H9 (cell line): ENCODE data around the gene SPATS2. TPM values are rescaled to one million over a fixed set of nuclear protein-coding genes. Genes with fewer than 3 reads are reported as not detected.

Experiments used
- DNase-seq: peaks from one replicate; pipeline ENCODE4 v3.0.0-alpha.2; 2017
- H2AFZ ChIP-seq: one replicate; pipeline ENCODE4 v1.6.1; 2013; ENCODE audit warnings: mild to moderate bottlenecking, low read length, control low read depth, moderate library complexity
- H2AK5ac ChIP-seq: 2 replicates; pipeline ENCODE4 v1.6.1; 2013; ENCODE audit warnings: low read length, control low read depth, mixed read lengths; ENCODE audit not compliant: insufficient read length
- H2BK120ac ChIP-seq: one replicate; pipeline ENCODE4 v1.6.1; 2013; ENCODE audit warnings: low read depth, mild to moderate bottlenecking, low read length, control low read depth, inconsistent platforms; ENCODE audit not compliant: poor library complexity, severe bottlenecking
- H2BK12ac ChIP-seq: 2 replicates; pipeline ENCODE4 v1.6.1; 2013; ENCODE audit warnings: low read length, control low read depth, mixed read lengths, low read depth; ENCODE audit not compliant: insufficient read length
- H2BK15ac ChIP-seq: 2 replicates; pipeline ENCODE4 v1.6.1; 2013; ENCODE audit warnings: low read depth, low read length, control low read depth
- H2BK20ac ChIP-seq: one replicate; pipeline ENCODE4 v1.6.1; 2013; ENCODE audit warnings: low read depth, mild to moderate bottlenecking, low read length, control low read depth, inconsistent platforms; ENCODE audit not compliant: poor library complexity, severe bottlenecking
- H2BK5ac ChIP-seq: 2 replicates; pipeline ENCODE4 v1.6.1; 2013; ENCODE audit warnings: low read length, control low read depth, mixed read lengths; ENCODE audit not compliant: insufficient read length
- H3K14ac ChIP-seq: 2 replicates; pipeline ENCODE4 v1.6.1; 2013; ENCODE audit warnings: low read length, control low read depth; ENCODE audit not compliant: insufficient read depth
- H3K18ac ChIP-seq: 2 replicates; pipeline ENCODE4 v1.6.1; 2013; ENCODE audit warnings: low read depth, mild to moderate bottlenecking, mixed read lengths, low read length, control low read depth; ENCODE audit not compliant: insufficient read length
- H3K23ac ChIP-seq: 2 replicates; pipeline ENCODE4 v1.6.1; 2013; ENCODE audit warnings: low read length, control low read depth, mixed read lengths, low read depth; ENCODE audit not compliant: insufficient read length
- H3K23me2 ChIP-seq: 2 replicates; pipeline ENCODE4 v1.6.1; 2013; ENCODE audit warnings: low read depth, mild to moderate bottlenecking, mixed read lengths, low read length, control low read depth; ENCODE audit not compliant: insufficient read length, poor library complexity, severe bottlenecking
- H3K27ac ChIP-seq: 2 replicates; pipeline ENCODE4 v1.5.1; 2013; ENCODE audit warnings: low read length, control low read depth, mixed read lengths, low read depth; ENCODE audit not compliant: insufficient read length
- H3K27me3 ChIP-seq: 2 replicates; pipeline ENCODE4 v1.6.1; 2013; ENCODE audit warnings: low read length, control low read depth, inconsistent platforms; ENCODE audit not compliant: insufficient read depth
- H3K4ac ChIP-seq: 2 replicates; pipeline ENCODE4 v1.6.1; 2013; ENCODE audit warnings: low read depth, mild to moderate bottlenecking, control low read depth, inconsistent platforms, low read length, moderate library complexity
- H3K4me1 ChIP-seq: 2 replicates; pipeline ENCODE4 v1.6.1; 2013; ENCODE audit warnings: low read length, control low read depth, inconsistent platforms; ENCODE audit not compliant: insufficient read depth
- H3K4me2 ChIP-seq: 2 replicates; pipeline ENCODE4 v1.6.1; 2013; ENCODE audit warnings: low read length, control low read depth, mixed read lengths; ENCODE audit not compliant: insufficient read length, insufficient read depth
- H3K56ac ChIP-seq: 2 replicates; pipeline ENCODE4 v1.6.1; 2013; ENCODE audit warnings: low read depth, mild to moderate bottlenecking, mixed read lengths, low read length, control low read depth; ENCODE audit not compliant: insufficient read length
- H3K79me1 ChIP-seq: 2 replicates; pipeline ENCODE4 v1.6.1; 2013; ENCODE audit warnings: low read depth, mild to moderate bottlenecking, moderate library complexity, low read length, control low read depth, inconsistent platforms; ENCODE audit not compliant: insufficient read depth, poor library complexity, severe bottlenecking
- H3K79me2 ChIP-seq: 2 replicates; pipeline ENCODE4 v1.6.1; 2013; ENCODE audit warnings: low read length, control low read depth, inconsistent platforms; ENCODE audit not compliant: insufficient read depth
- H3K9ac ChIP-seq: 2 replicates; pipeline ENCODE4 v1.6.1; 2013; ENCODE audit warnings: low read length, control low read depth, mixed read lengths; ENCODE audit not compliant: insufficient read length; ENCODE audit errors: extremely low read depth
- H3K9me3 ChIP-seq: one replicate; pipeline ENCODE4 v1.6.1; 2013; ENCODE audit warnings: low read depth, low read length, inconsistent platforms; ENCODE audit not compliant: control insufficient read depth
- H3T11ph ChIP-seq: one replicate; pipeline ENCODE4 v1.6.1; 2013; ENCODE audit warnings: mild to moderate bottlenecking, low read length, control low read depth, inconsistent platforms
- H4K20me1 ChIP-seq: one replicate; pipeline ENCODE4 v1.6.1; 2013; ENCODE audit not compliant: control insufficient read depth, insufficient read length, insufficient read depth
- H4K5ac ChIP-seq: 2 replicates; pipeline ENCODE4 v1.6.1; 2013; ENCODE audit warnings: low read depth, mild to moderate bottlenecking, mixed read lengths, low read length, control low read depth; ENCODE audit not compliant: insufficient read length
- H4K8ac ChIP-seq: replicated peaks from 2 replicates; pipeline ENCODE4 v1.6.1; 2013; ENCODE audit warnings: low read length, control low read depth, mixed read lengths, low read depth; ENCODE audit not compliant: insufficient read length
- H4K91ac ChIP-seq: 2 replicates; pipeline ENCODE4 v1.6.1; 2013; ENCODE audit warnings: low read depth, mild to moderate bottlenecking, moderate library complexity, mixed read lengths, low read length, control low read depth; ENCODE audit not compliant: insufficient read length
- H3K27ac Mint-ChIP-seq, 3 experiments: 2 replicates in 2 of 3; 3 replicates in 1 of 3; pipeline ENCODE4 v1.8.0; 2020 to 2021; ENCODE audit warnings: mixed read lengths in 3 of 3, mild to moderate bottlenecking in 1 of 3, moderate library complexity in 1 of 3
- H3K27me3 Mint-ChIP-seq: 2 replicates; pipeline ENCODE4 v1.8.0; 2021; ENCODE audit warnings: low read depth, mild to moderate bottlenecking, moderate library complexity, mixed read lengths
- H3K36me3 Mint-ChIP-seq, 3 experiments: 2 replicates in 2 of 3; 3 replicates in 1 of 3; pipeline ENCODE4 v1.8.0; 2020 to 2021; ENCODE audit warnings: low read depth in 3 of 3, mixed read lengths in 3 of 3; ENCODE audit not compliant: insufficient read depth in 1 of 3
- H3K4me1 Mint-ChIP-seq, 2 experiments: 2 replicates each; pipeline ENCODE4 v1.8.0; 2020; ENCODE audit warnings: mixed read lengths in 2 of 2
- H3K4me3 Mint-ChIP-seq, 2 experiments: 2 replicates in 1 of 2; 3 replicates in 1 of 2; pipeline ENCODE4 v1.8.0; 2020 to 2021; ENCODE audit warnings: mild to moderate bottlenecking in 2 of 2, mixed read lengths in 2 of 2, moderate library complexity in 1 of 2
- H3K9me3 Mint-ChIP-seq, 2 experiments: 2 replicates in 1 of 2; 3 replicates in 1 of 2; pipeline ENCODE4 v1.8.0; 2020; ENCODE audit warnings: mild to moderate bottlenecking in 2 of 2, mixed read lengths in 2 of 2, moderate library complexity in 1 of 2
- CTCF ChIP-seq: fragments of 200-600 bp; sonication (generic); conservative IDR thresholded peaks from 3 replicates; pipeline ENCODE4 v1.8.0; 2021; ENCODE audit warnings: antibody characterized with exemption, mild to moderate bottlenecking
- WGBS: extraction: QIAGEN DNeasy Blood & Tissue Kit; methylation state at CpG from one replicate; pipeline ENCODE4 v1.1.7; 2013; ENCODE audit warnings: missing lambda C conversion rate, low lambda C conversion rate, mixed read lengths; ENCODE audit not compliant: insufficient read length; ENCODE audit errors: extremely low coverage; 5-methylcytosine and 5-hydroxymethylcytosine counted together
- total RNA-seq: library from RNA; stranded (reverse); gene quantifications from 2 replicates; pipeline ENCODE4 v1.2.1, GENCODE V29; 2021

Gene SPATS2
- total RNA-seq, 1 experiment from 2014 or later: 17.1 TPM

- no peak overlapping the region for H2BK15ac ChIP-seq
- H3K9me3 Mint-ChIP-seq: no peaks in the 10 kb centered on the region; a peak in 1 of 5 replicates
- H4K20me1 ChIP-seq: no peaks in the 10 kb centered on the region
- no peak overlapping the region for H3K4ac ChIP-seq
- H3K56ac ChIP-seq: no peak overlapping the region
- peaks cover 9 to 23% of the 10 kb centered on the region in 2 experiments for H3K4me1 Mint-ChIP-seq
- no peak overlapping the region for H2AK5ac ChIP-seq
- H2BK120ac ChIP-seq: no peak overlapping the region
- peaks cover 72% of the 10 kb centered on the region for H3K27me3 Mint-ChIP-seq
- H3T11ph ChIP-seq: no peak overlapping the region
- no peak overlapping the region for H3K14ac ChIP-seq
- no peak overlapping the region for H3K18ac ChIP-seq
- H3K23ac ChIP-seq: no peak overlapping the region
- H3K79me2 ChIP-seq: no peaks in the 10 kb centered on the region
- H3K27me3 ChIP-seq: peaks cover 43% of the 10 kb centered on the region
- peak; percentile 14 for DNase-seq
- no peaks in the 10 kb centered on the region for H3K36me3 Mint-ChIP-seq
- H3K23me2 ChIP-seq: peaks cover 10% of the 10 kb centered on the region
- no peaks in the 10 kb centered on the region for H3K79me1 ChIP-seq
- H3K4me3 Mint-ChIP-seq: no peak overlapping the region
- H3K27ac ChIP-seq: no peak overlapping the region
- H2BK12ac ChIP-seq: no peak overlapping the region
- H2AFZ ChIP-seq: no peak overlapping the region
- H3K4me2 ChIP-seq: no peak overlapping the region
- H2BK20ac ChIP-seq: no peak overlapping the region
- H3K4me1 ChIP-seq: no peaks in the 10 kb centered on the region; the same call in 1 of the 2 replicates
- H3K9ac ChIP-seq: no peak overlapping the region
- no peaks in the 10 kb centered on the region for H3K9me3 ChIP-seq
- WGBS: no CpG with 5 or more reads among the region's 6 CpGs
- no peak overlapping the region for H4K5ac ChIP-seq
- no peak for TF ChIP-seq CTCF
- no peak overlapping the region for H3K27ac Mint-ChIP-seq
- no peak overlapping the region for H4K8ac ChIP-seq
- H2BK5ac ChIP-seq: no peak overlapping the region
- H4K91ac ChIP-seq: no peak overlapping the region
These were observed 168.8 kb downstream of the SPATS2 start for GRCh38 chr12:49535921-49536525.
